C4-2B (cell line): ENCODE measurements around the gene FAM174C.

Experiments used
- H3K27ac ChIP-seq: fragments of 450-650 bp; 2 replicates; pipeline ENCODE4 v1.5.1; 2017
- ZFX ChIP-seq: fragments of 450-650 bp; IDR thresholded peaks from 2 replicates; pipeline ENCODE4 v1.6.1; 2017
- TF ChIP-seq, protein P1 (sequence below): fragments of 450-650 bp; conservative IDR thresholded peaks from 2 replicates; pipeline ENCODE4 v1.5.1; 2017; ENCODE audit warnings: mild to moderate bottlenecking

FAM174C gene

GRCh38 chr19:1250437-1251260 is 24.7 kb upstream of the FAM174C start:
- TF ChIP-seq, protein P1, sequence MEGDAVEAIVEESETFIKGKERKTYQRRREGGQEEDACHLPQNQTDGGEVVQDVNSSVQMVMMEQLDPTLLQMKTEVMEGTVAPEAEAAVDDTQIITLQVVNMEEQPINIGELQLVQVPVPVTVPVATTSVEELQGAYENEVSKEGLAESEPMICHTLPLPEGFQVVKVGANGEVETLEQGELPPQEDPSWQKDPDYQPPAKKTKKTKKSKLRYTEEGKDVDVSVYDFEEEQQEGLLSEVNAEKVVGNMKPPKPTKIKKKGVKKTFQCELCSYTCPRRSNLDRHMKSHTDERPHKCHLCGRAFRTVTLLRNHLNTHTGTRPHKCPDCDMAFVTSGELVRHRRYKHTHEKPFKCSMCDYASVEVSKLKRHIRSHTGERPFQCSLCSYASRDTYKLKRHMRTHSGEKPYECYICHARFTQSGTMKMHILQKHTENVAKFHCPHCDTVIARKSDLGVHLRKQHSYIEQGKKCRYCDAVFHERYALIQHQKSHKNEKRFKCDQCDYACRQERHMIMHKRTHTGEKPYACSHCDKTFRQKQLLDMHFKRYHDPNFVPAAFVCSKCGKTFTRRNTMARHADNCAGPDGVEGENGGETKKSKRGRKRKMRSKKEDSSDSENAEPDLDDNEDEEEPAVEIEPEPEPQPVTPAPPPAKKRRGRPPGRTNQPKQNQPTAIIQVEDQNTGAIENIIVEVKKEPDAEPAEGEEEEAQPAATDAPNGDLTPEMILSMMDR: no peak
- no peak for TF ChIP-seq ZFX
- H3K27ac ChIP-seq: peak overlapping the region; percentile 96

GRCh38 chr19:1251330-1252220 is 23.8 kb upstream of the FAM174C start:
- peak; percentile 46 for TF ChIP-seq ZFX
- TF ChIP-seq, protein P1: no peak
- H3K27ac ChIP-seq: peak overlapping the region; percentile 96

GRCh38 chr19:1252221-1252820 is 23.0 kb upstream of the FAM174C start:
- peak overlapping the region; percentile 96 for H3K27ac ChIP-seq
- TF ChIP-seq ZFX: no peak
- TF ChIP-seq, protein P1: no peak

- no peak for TF ChIP-seq ZFX
- TF ChIP-seq, protein P1: no peak
- H3K27ac ChIP-seq: peak overlapping the region; percentile 96
These were observed 22.4 kb upstream of the FAM174C start for GRCh38 chr19:1252821-1253513.

GRCh38 chr19:1253514-1254080 is 21.7 kb upstream of the FAM174C start:
- peak overlapping the region; percentile 96 for H3K27ac ChIP-seq

DNA sequence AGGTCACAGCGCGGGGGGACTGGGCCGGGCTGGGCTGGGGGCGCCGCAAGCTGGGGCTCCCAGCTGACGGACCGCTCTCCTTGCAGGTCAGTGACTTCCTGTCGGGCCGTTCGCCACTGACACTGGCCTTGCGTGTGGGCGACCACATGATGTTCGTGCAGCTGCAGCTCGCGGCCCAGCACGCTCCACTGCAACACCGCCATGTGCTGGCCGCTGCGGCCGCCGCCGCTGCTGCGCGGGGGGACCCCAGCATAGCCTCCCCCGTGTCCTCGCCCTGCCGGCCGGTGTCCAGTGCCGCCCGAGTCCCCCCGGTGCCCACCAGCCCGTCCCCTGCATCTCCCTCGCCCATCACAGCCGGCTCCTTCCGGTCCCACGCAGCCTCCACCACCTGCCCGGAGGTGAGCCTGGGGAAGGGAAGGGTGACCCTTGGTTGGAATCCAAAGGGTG is 21.2 kb upstream of the FAM174C start:
- no peak for TF ChIP-seq ZFX
- TF ChIP-seq, protein P1: no peak
- H3K27ac ChIP-seq: peak overlapping the region; percentile 96

More at GRCh38 chr19:1253514-1254080, 21.7 kb upstream of the FAM174C start:
- TF ChIP-seq ZFX: no peak
- TF ChIP-seq, protein P1: no peak
